Stimulated activated CD4-positive, alpha-beta T cell treated with anti-CD3 and anti-CD28 coated beads, Interleukin-4, amount 100 ng/mL, for 48 hours (primary cell): ENCODE data around the gene PARN.

Experiments
- DNase-seq, 2 donors: peaks; one replicate each; pipeline ENCODE4 v3.0.0-alpha.2; 2020; ENCODE audit warnings: low read depth in 2 of 2

PARN gene

DNA sequence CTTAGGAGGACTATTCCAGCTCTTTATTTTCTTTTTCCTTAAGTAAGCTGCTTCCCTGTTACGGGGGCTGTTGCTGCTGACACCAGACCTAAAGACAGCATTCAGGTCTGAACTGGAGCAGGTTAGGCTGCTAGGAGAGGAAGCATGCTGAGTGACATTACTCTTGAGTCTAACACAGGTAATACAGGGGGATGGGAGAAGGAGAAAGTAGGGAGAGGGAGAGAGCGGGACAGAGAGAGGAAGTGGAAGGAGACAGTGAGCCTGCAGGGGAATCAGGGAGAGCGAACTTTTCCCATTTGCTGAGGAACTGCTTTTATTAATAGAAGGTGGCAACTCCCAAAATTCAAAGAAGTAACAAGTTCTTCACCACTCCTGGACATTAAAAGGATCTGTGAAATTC, 130.9 kb downstream of the PARN start:
- DNase-seq: no peak

GRCh38 chr16:14497245-14498082, 132.6 kb downstream of the PARN start:
- DNase-seq: no peak

- DNase-seq: no peak
These were observed 133.3 kb downstream of the PARN start for GRCh38 chr16:14496786-14497185.

GRCh38 chr16:14496047-14496770, 133.9 kb downstream of the PARN start:
- no peak for DNase-seq

DNA sequence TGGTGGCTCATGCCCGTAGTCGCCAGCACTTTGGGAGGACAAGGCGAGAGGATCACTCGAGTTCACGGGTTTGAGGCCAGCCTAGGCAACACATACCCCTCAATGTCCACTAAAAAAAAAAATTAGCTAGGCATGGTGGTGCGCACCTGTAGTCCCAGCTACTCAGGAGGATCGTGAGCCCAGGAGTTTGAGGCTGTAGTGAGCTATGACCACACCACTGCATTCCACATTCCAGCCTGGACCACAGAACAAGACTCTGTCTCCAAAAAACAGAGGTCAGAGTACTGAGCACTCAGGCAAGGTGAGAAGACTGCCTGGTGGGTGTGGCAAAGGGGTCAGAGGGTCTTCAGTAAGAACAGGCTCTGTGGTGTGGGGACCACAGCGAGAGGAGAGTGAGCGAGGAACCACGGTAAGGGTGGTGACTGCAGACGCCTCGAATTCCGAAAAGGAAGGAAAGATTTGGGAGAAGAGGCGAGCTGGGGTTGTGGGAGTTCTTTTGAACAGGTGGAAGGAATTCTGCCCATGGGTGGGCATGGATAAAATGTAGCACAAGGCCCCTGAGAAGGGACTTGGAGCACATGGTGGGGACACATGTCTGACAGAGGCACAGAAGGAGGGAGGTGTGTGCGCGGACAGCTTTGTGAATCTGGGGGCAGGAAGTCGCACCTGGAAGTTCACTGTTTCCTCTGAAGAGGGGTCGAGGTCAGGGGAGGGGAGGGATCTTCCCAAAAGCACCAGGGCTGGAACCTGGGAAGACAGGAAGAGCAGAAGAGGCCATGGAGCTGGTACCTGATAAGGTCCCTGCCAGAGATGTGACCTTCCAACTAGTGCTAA, 134.6 kb downstream of the PARN start:
- DNase-seq: no peak

DNA sequence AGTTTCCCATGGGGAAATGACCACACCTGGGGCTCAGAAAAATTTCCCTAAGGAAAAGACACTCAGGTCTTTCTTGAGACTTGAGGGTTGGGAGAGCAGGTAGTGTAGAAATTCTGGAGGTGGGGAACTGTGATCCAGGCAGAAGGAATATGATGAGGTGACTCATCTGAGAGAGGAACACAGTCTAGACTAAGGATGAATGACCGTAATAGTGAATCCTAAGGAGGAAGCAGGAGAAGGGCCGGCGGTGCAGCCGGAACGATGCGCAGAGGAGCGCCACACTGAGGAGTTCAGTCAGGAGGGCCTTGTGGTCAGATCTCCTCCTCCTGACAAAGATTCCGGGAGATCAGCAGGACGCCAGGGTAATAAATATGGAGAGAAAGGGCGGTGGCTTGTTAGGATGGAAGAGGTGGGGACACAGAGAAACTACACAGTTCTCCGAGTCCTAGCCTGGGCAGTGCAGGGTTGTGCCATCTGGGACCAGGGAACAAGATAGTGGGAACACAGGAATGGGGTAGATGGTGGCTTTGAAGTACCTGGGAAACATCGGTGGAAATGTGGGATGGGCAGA, 135.6 kb downstream of the PARN start:
- no peak for DNase-seq

DNA sequence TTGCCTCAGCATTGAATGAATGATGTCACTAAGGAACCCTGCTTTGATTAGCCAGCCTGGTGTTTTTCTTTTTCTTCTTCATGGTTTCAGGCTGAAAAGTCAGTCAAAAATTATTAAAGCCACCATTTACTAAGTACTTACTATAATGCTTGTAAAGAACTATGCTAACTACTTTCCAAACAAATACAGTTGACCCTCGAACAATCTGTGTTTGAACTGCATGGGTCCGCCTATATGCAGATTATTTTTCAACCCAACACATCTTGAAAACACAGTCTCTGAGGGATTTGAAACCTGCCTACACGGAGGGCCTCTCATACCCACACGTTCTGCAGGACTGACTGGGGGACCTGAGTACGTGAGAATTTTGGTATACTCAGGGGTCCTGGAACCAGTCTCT, 136.3 kb downstream of the PARN start:
- no peak for DNase-seq

DNA sequence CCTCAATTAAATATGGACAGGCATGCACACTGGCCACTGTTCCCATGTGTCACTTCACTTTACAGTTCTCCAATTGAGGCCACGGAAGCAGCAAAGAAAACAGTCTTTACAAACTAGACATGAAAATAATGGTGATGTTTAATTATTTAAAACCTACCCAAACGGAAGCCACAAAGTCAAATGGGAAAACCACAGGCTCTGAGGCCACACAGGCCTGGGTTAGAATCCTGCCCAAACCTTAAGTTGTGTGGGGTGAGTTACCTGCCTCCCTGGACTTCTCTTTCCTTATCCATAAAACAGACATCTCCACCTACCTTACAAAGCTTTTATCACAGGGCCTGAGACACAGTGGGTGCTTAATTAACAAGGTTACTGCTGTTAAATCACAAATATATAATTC, 137.4 kb downstream of the PARN start:
- no peak for DNase-seq

DNA sequence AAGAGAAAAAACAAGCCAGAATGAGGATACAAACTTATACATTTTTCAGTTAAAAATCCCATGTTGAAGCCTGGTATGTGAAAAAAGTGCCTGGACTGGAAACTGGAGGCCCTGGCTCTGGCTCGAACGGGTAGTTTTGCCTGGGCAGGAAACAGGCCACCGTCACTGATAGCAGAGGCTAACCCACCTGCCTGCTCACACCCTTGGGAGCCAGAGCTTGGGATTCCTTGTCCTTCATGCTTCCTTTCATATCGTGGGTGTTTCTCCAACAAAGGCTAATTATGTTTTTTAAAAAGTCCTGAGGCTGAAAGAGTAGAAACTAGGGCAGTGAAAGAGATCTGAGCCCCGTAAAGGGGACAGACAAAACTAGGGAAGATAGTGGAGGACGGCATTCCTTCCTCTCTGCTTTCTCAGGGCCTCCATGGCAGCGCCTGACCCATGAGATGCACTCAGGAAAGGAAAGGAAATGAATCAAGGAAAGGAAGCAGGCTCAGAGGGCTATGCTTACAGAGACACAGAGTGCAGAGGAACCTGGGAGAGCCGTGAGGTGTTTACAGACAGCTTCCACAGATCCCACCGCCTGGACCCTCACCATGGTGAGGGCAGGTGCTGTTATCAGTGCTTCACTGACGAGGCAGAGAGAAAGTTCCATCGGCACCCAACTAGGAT, 138.1 kb downstream of the PARN start:
- DNase-seq: no peak

DNA sequence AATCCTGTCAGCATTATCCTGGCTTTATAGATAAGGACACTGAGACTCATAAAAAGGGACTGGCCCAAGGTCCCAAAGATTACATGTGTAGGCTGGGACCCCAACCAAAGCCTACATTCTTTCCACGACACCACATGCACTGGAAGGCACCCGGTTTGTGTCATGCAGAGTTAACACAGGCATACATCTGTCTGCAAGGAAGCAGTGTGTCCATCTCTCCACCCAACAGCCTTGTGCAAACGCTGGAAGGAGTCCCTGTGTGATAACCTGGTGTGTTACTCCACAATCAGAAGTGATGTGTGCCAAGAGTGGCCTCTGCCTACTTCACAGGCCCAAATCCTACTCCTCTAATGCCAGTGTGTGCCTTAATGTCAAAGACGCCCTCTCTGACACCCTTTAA, 139.8 kb downstream of the PARN start:
- no peak for DNase-seq

- DNase-seq: no peak
These were observed 140.6 kb downstream of the PARN start for GRCh38 chr16:14489460-14489859.

- DNase-seq: no peak
These were observed 142.5 kb downstream of the PARN start for GRCh38 chr16:14487579-14487978.

GRCh38 chr16:14486520-14487303, 143.3 kb downstream of the PARN start:
- no peak for DNase-seq

GRCh38 chr16:14485811-14486519, 144.1 kb downstream of the PARN start:
- no peak for DNase-seq

GRCh38 chr16:14485121-14485551, 144.9 kb downstream of the PARN start:
- DNase-seq: no peak

GRCh38 chr16:14483819-14484385, 146.2 kb downstream of the PARN start:
- DNase-seq: no peak

GRCh38 chr16:14476183-14476582, 153.9 kb downstream of the PARN start:
- DNase-seq: no peak

DNA sequence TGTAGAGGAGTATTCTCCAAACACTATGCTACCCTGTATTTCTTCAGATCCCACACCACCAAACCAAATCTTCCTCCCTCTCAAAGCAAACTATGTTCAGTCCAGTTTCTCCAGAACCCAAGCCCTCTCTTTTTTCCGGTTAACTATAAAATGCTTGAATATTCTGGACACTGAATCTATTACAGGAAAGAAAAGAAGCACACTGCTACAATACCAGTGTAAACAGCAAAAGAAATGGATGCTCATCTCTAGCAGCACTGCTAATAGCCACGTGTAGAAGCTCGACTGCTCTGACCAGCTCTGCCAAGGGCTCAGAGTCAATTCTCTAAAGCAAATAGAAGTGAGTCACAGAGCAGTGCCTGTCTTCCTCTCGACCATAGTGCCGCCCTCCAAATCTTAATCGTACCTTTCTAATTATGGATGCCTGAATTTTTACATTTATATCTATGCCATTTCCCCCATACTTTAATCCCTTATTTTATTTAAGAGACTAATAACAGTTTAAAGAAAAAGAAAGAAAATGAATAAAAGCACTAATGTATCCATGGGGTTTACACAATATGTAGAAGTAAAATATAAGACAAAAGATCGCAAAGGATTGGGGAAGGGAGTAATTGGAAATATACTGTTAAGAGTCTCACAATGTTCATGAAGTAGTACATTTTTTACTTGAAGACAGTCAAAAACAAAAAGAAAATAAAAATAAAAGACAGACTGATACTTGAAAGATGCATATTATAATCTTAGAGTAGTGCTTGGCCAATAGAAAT, 154.5 kb downstream of the PARN start:
- no peak for DNase-seq

- DNase-seq: no peak
These were observed 156.6 kb downstream of the PARN start for GRCh38 chr16:14473488-14473887.
